ENCODE data around the gene NR5A2. TPM values are rescaled to one million over a fixed set of nuclear protein-coding genes. Genes with fewer than 3 reads are reported as not detected.

Gene NR5A2
- total RNA-seq, 1 donor from 2014 or later, result not detected

- Histone ChIP-seq H3F3A (ENCODE audit: low read depth) (no peaks in the 10 kb centered on the region), H3K79me2 (ENCODE audit: low read depth) (no peaks in the 10 kb centered on the region), H3K27ac (no peak overlapping the region), H3K27me3 (no peaks in the 10 kb centered on the region), H3K4me1 (no peaks in the 10 kb centered on the region), H3K9me3 (ENCODE audit: low read depth) (no peaks in the 10 kb centered on the region), H3K4me3 (no peak overlapping the region), H3K36me3 (no peaks in the 10 kb centered on the region), H3K9ac (no peak overlapping the region), H4K20me1 (ENCODE audit: low read depth) (no peaks in the 10 kb centered on the region), H2AFZ (replicated peaks) (no peak overlapping the region), H3K4me2 (no peak overlapping the region)
- no peak overlapping the region for H3K27ac Mint-ChIP-seq
- DNase-seq (ENCODE audit: low spot score), result no peak
- no peaks in the 10 kb centered on the region for H3K9me3 Mint-ChIP-seq
- no peak overlapping the region for H3K4me3 Mint-ChIP-seq
- peaks cover 3% of the 10 kb centered on the region for H3K4me1 Mint-ChIP-seq
- no peaks in the 10 kb centered on the region for H3K36me3 Mint-ChIP-seq
- peaks cover 2% of the 10 kb centered on the region for H3K27me3 Mint-ChIP-seq (ENCODE audit: insufficient read depth, low read depth)
- no peak for TF ChIP-seq EZH2phosphoT487 (IDR thresholded peaks at IDR 0.05)
- TF ChIP-seq CTCF (IDR thresholded peaks at IDR 0.05), result no peak
- TF ChIP-seq EZH2 (IDR thresholded peaks at IDR 0.05), result no peak
Measured at GRCh38 chr1:200072636-200073285, 45.3 kb downstream of the NR5A2 start.

- no peak overlapping the region for H3K27ac ChIP-seq
- no peaks in the 10 kb centered on the region for H3K79me2 ChIP-seq (ENCODE audit: low read depth)
- no peaks in the 10 kb centered on the region for H3K27me3 ChIP-seq
- H3K9ac ChIP-seq, result no peak overlapping the region
- no peaks in the 10 kb centered on the region for H3K4me1 ChIP-seq
- no peaks in the 10 kb centered on the region for H3K9me3 ChIP-seq (ENCODE audit: low read depth)
- no peak overlapping the region for H3K4me3 ChIP-seq
- no peak for TF ChIP-seq EZH2 (IDR thresholded peaks at IDR 0.05)
- TF ChIP-seq CTCF (IDR thresholded peaks at IDR 0.05), result no peak
- no peak for TF ChIP-seq EZH2phosphoT487 (IDR thresholded peaks at IDR 0.05)
- H3F3A ChIP-seq (ENCODE audit: low read depth), result no peaks in the 10 kb centered on the region
- Mint-ChIP-seq H3K27ac (no peak overlapping the region), H3K4me1 (peaks cover 3% of the 10 kb centered on the region), H3K36me3 (no peaks in the 10 kb centered on the region), H3K9me3 (no peaks in the 10 kb centered on the region), H3K27me3 (ENCODE audit: insufficient read depth, low read depth) (peaks cover 2% of the 10 kb centered on the region), H3K4me3 (no peak overlapping the region)
- DNase-seq (ENCODE audit: low spot score), result no peak
- no peaks in the 10 kb centered on the region for H4K20me1 ChIP-seq (ENCODE audit: low read depth)
- H2AFZ ChIP-seq (replicated peaks), result no peak overlapping the region
- no peak overlapping the region for H3K4me2 ChIP-seq
- no peaks in the 10 kb centered on the region for H3K36me3 ChIP-seq
Measured at GRCh38 chr1:200073286-200073637, 45.8 kb downstream of the NR5A2 start.

- Histone ChIP-seq H3K9me3 (ENCODE audit: low read depth) (no peaks in the 10 kb centered on the region), H3K36me3 (no peaks in the 10 kb centered on the region), H3F3A (ENCODE audit: low read depth) (no peaks in the 10 kb centered on the region), H3K9ac (no peak overlapping the region), H3K27ac (no peak overlapping the region), H3K79me2 (ENCODE audit: low read depth) (no peaks in the 10 kb centered on the region), H3K4me2 (no peak overlapping the region), H4K20me1 (ENCODE audit: low read depth) (no peaks in the 10 kb centered on the region), H3K4me3 (no peak overlapping the region), H3K27me3 (peaks cover 2% of the 10 kb centered on the region), H2AFZ (replicated peaks) (no peak overlapping the region), H3K4me1 (no peaks in the 10 kb centered on the region)
- Mint-ChIP-seq H3K36me3 (no peaks in the 10 kb centered on the region), H3K27me3 (ENCODE audit: insufficient read depth, low read depth) (peaks cover 2% of the 10 kb centered on the region), H3K4me1 (peaks cover 11% of the 10 kb centered on the region), H3K27ac (no peak overlapping the region), H3K9me3 (no peaks in the 10 kb centered on the region), H3K4me3 (no peak overlapping the region)
- DNase-seq (ENCODE audit: low spot score), result peak; percentile 6
- TF ChIP-seq CTCF (IDR thresholded peaks at IDR 0.05), result no peak
- TF ChIP-seq EZH2phosphoT487 (IDR thresholded peaks at IDR 0.05), result no peak
- no peak for TF ChIP-seq EZH2 (IDR thresholded peaks at IDR 0.05)
Measured at GRCh38 chr1:200075522-200075921, 48.0 kb downstream of the NR5A2 start.

Measured in neural progenitor cell (in vitro differentiated cells).